GM12891 (cell line): ENCODE data around the gene AP2A2.

Experiments
- POLR2A ChIP-seq: IDR thresholded peaks from 2 replicates; pipeline ENCODE4 v1.6.1; 2011; ENCODE audit warnings: low read depth, low read length, control low read depth
- POLR2AphosphoS5 ChIP-seq: IDR thresholded peaks from 2 replicates; pipeline ENCODE4 v1.6.1; 2011; ENCODE audit warnings: low read depth, low read length, control low read depth
- TAF1 ChIP-seq: IDR thresholded peaks from 2 replicates; pipeline ENCODE4 v1.6.1; 2011; ENCODE audit warnings: low read depth, low read length, control low read depth

DNA sequence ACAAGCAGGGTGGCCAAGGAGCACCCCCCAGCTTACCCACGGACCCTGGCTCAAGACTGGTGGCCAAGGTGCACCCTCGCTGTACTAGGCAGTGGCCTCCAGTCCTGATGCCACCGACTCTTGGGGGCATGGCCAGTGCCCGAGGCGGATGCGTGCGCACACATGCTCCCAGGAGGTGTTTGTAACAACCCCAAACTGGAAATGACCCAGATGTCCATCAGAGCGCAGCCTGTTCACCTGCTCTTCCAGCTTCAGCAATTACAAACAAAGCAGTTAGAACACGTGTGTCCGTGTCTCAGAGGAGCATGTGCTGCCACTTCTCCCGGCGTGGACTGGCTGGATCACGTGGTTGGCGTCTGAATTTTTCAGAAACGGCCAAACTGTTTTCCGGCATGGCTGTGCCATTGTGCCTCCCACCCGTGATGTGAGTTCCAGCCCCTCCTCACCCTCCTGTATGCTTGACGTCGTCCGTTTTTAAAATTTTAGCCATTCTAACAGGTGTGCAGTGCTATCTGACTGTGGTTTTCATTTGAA lies 118.0 kb downstream of the AP2A2 start:
- no peak for TF ChIP-seq POLR2A
- no peak for TF ChIP-seq POLR2AphosphoS5
- no peak for TF ChIP-seq TAF1
